ENCODE results near the gene GLRA2.

Gene GLRA2

DNA sequence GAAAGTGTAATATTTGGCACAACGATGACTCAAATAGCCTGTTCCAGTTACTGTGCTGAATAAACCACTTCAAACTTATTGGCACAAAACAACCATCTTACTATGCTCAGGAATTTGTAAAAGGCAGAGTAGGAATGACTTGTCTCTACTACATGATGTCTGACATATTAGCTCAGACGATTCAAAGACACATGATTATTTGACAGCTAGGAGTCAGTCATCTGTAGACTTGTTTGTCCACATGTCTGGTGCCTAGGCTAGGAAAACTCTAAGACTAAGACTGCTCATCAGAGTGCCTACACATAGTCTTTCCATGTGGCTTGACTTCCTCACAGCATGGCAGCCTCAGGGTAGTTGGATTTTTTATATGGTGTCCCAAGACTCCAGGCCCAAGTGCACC, 189.1 kb downstream of the GLRA2 start:
- no peak overlapping the region for H3K27ac ChIP-seq (ENCODE audit: low read length)
- H3K9ac ChIP-seq (ENCODE audit: low read length), result no peak overlapping the region
- H3K79me2 ChIP-seq (ENCODE audit: low read length), result no peaks in the 10 kb centered on the region
- H3K4me3 ChIP-seq (ENCODE audit: low read length), result no peak overlapping the region
- no peak overlapping the region for H2AFZ ChIP-seq (ENCODE audit: low read length)
- DNase-seq, result no peak
- H3K9me3 ChIP-seq (replicated peaks; ENCODE audit: insufficient read depth, low read length), result no peaks in the 10 kb centered on the region
- H3K27me3 ChIP-seq (replicated peaks; ENCODE audit: insufficient read depth, low read length), result no peaks in the 10 kb centered on the region
- TF ChIP-seq, protein P1, sequence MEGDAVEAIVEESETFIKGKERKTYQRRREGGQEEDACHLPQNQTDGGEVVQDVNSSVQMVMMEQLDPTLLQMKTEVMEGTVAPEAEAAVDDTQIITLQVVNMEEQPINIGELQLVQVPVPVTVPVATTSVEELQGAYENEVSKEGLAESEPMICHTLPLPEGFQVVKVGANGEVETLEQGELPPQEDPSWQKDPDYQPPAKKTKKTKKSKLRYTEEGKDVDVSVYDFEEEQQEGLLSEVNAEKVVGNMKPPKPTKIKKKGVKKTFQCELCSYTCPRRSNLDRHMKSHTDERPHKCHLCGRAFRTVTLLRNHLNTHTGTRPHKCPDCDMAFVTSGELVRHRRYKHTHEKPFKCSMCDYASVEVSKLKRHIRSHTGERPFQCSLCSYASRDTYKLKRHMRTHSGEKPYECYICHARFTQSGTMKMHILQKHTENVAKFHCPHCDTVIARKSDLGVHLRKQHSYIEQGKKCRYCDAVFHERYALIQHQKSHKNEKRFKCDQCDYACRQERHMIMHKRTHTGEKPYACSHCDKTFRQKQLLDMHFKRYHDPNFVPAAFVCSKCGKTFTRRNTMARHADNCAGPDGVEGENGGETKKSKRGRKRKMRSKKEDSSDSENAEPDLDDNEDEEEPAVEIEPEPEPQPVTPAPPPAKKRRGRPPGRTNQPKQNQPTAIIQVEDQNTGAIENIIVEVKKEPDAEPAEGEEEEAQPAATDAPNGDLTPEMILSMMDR (IDR thresholded peaks at IDR 0.05; ENCODE audit: low read length), result no peak
- TF ChIP-seq EZH2 (optimal IDR thresholded peaks at IDR 0.05; ENCODE audit: low read depth, low read length), result no peak
- TF ChIP-seq EZH2phosphoT487 (IDR thresholded peaks at IDR 0.05; ENCODE audit: low read length), result no peak
- no peaks in the 10 kb centered on the region for H3K36me3 ChIP-seq (replicated peaks; ENCODE audit: insufficient read depth, low read length)
- no peaks in the 10 kb centered on the region for H3K9me2 ChIP-seq (replicated peaks; ENCODE audit: insufficient read depth, low read length)
- H3K4me1 ChIP-seq (ENCODE audit: low read length), result no peaks in the 10 kb centered on the region
- H4K20me1 ChIP-seq (ENCODE audit: insufficient read depth, low read length), result no peaks in the 10 kb centered on the region
- H3K4me2 ChIP-seq (ENCODE audit: low read depth, low read length), result no peak overlapping the region
- no peaks in the 10 kb centered on the region for H3F3A ChIP-seq (ENCODE audit: insufficient read depth, low read length)

DNA sequence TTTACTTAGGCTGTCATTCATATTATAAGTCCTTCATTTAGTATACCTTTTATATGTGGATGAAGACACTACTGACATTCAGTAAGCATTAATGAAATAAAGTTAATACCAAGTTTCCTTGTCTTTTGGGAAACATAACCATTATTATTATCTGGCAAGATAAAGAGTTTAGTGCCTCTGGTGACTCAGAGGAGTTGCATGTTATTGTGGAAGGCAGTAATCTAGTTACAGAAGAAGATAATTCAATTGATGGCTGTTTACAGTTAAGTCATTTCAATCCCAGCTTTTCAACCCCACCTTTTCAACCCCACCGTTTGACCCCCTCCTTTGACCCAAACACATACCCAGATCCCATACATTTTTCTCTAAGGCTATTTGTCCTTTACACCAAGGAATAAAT, 199.7 kb downstream of the GLRA2 start:
- no peaks in the 10 kb centered on the region for H3K27me3 ChIP-seq (replicated peaks; ENCODE audit: insufficient read depth, low read length)
- H3K9ac ChIP-seq (ENCODE audit: low read length), result no peak overlapping the region
- no peak overlapping the region for H3K4me2 ChIP-seq (ENCODE audit: low read depth, low read length)
- H3K79me2 ChIP-seq (ENCODE audit: low read length), result no peaks in the 10 kb centered on the region
- no peak overlapping the region for H2AFZ ChIP-seq (ENCODE audit: low read length)
- H3K36me3 ChIP-seq (replicated peaks; ENCODE audit: insufficient read depth, low read length), result no peaks in the 10 kb centered on the region
- no peaks in the 10 kb centered on the region for H3F3A ChIP-seq (ENCODE audit: insufficient read depth, low read length)
- H3K4me1 ChIP-seq (ENCODE audit: low read length), result no peaks in the 10 kb centered on the region
- H3K27ac ChIP-seq (ENCODE audit: low read length), result no peak overlapping the region
- DNase-seq, result no peak
- H3K9me3 ChIP-seq (replicated peaks; ENCODE audit: insufficient read depth, low read length), result no peaks in the 10 kb centered on the region
- TF ChIP-seq, protein P1 (IDR thresholded peaks at IDR 0.05; ENCODE audit: low read length), result no peak
- TF ChIP-seq EZH2phosphoT487 (IDR thresholded peaks at IDR 0.05; ENCODE audit: low read length), result no peak
- TF ChIP-seq EZH2 (optimal IDR thresholded peaks at IDR 0.05; ENCODE audit: low read depth, low read length), result no peak
- no peak overlapping the region for H3K4me3 ChIP-seq (ENCODE audit: low read length)
- H4K20me1 ChIP-seq (ENCODE audit: insufficient read depth, low read length), result no peaks in the 10 kb centered on the region
- no peaks in the 10 kb centered on the region for H3K9me2 ChIP-seq (replicated peaks; ENCODE audit: insufficient read depth, low read length)

DNA sequence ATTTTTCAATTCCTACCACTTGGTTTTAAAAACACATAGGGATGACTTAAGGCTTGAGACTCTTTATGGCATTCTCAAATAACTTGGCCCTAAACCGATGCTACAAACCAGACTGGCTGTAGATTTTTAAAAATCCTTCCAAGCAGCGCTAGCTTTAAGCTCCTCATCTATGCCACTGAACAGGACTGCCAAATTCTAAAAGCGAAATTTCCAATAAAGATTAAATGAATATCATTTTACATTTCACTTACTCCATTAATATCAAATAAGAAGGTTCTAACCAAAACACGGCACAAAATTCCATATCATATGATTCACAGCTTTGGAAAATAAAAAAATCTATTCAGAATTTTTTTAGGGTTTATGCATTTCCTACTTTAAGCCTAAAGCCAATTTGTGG, 209.3 kb downstream of the GLRA2 start:
- H3K9me3 ChIP-seq (replicated peaks; ENCODE audit: insufficient read depth, low read length), result no peaks in the 10 kb centered on the region
- no peaks in the 10 kb centered on the region for H4K20me1 ChIP-seq (ENCODE audit: insufficient read depth, low read length)
- no peaks in the 10 kb centered on the region for H3K79me2 ChIP-seq (ENCODE audit: low read length)
- TF ChIP-seq EZH2 (optimal IDR thresholded peaks at IDR 0.05; ENCODE audit: low read depth, low read length) (no peak), EZH2phosphoT487 (IDR thresholded peaks at IDR 0.05; ENCODE audit: low read length) (no peak)
- TF ChIP-seq, protein P1 (IDR thresholded peaks at IDR 0.05; ENCODE audit: low read length), result no peak
- no peak overlapping the region for H3K27ac ChIP-seq (ENCODE audit: low read length)
- no peak for DNase-seq
- no peaks in the 10 kb centered on the region for H3K9me2 ChIP-seq (replicated peaks; ENCODE audit: insufficient read depth, low read length)
- H3K4me1 ChIP-seq (ENCODE audit: low read length), result no peaks in the 10 kb centered on the region
- H3K4me2 ChIP-seq (ENCODE audit: low read depth, low read length), result no peak overlapping the region
- no peak overlapping the region for H3K4me3 ChIP-seq (ENCODE audit: low read length)
- H3K9ac ChIP-seq (ENCODE audit: low read length), result no peak overlapping the region
- H3F3A ChIP-seq (ENCODE audit: insufficient read depth, low read length), result no peaks in the 10 kb centered on the region
- H3K36me3 ChIP-seq (replicated peaks; ENCODE audit: insufficient read depth, low read length), result no peaks in the 10 kb centered on the region
- H2AFZ ChIP-seq (ENCODE audit: low read length), result no peak overlapping the region
- H3K27me3 ChIP-seq (replicated peaks; ENCODE audit: insufficient read depth, low read length), result no peaks in the 10 kb centered on the region
